Activated naive CD4-positive, alpha-beta T cell treated with Interleukin-2 at 50 U/mL for 16 hours (primary cell): ENCODE data around the gene PAK1.

Experiments
- DNase-seq: peaks from one replicate; pipeline ENCODE4 v3.0.0-alpha.2; 2020

Gene PAK1

DNA sequence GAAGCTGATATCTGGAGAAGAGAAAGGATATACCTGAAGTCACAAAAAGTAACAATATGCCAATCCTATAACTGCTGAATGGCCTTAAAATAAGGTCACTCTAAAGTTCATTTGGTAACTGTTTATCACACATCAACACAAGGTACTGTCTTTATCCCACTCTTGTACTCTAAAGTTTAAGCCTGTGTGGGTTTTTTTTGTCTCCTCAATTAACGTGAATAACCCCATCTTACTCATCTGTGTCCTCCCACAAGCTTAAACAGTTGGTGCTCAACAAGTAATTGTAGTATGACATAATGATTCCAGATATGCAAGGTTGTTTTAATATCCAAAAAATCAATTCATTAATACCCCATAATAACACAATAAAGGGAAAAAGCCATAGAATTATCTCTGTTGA is 42.1 kb downstream of the PAK1 start:
- DNase-seq: no peak

DNA sequence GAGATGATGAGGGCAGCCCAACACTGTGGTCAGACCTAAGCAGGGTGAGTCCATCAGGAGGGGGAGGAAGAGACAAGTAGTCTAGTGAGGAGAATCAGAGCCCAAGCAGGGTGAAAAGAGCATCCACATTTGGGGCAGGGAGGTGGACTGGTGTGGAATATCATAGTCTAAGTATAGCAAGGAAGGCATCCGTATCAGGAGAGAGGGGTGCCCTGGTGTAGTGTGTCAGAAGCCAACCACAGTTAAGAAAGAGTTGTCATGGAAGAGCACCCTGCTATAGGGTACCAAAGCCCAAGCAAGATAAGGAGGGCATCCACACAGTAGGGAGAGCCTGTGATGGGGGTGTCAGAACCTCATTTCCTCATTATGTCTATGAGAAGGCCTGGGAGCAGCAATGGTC is 45.3 kb downstream of the PAK1 start:
- no peak for DNase-seq

DNA sequence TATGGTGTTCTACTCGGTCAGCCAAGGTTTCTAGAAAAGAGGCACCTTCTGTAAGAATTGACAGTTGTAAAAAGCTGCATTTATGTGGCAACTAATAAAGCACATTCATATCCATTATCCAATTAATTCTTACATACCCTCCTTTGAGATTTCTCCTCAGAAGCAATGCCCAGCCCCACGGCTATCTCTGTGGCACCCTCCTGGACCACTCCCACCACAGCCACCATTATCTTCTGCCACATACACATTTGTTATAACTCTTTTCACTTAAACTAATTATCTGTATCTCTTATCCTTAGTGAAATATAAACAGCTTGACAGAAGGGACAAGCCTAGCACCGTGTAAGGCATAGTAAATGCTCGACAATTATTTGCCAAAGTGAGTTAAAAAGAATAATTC is 48.5 kb downstream of the PAK1 start:
- no peak for DNase-seq

DNA sequence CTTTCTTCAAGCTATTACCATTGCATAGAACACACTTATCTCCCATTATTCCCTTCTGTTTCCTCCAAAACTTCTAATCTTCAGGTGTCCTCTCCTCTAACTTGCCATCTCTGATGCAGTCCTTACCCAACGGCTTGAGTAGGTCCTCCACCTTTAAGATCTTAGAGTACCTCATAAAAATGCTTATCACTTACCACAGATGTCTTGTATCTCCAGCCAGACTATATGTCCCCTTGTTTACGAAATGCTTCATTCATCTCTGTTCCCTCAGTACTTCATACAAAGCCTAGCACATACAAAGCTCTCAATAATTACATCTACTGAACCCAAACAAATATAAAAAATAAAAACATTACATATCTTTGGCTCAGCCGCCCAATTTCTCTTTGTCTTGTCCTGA is 49.2 kb downstream of the PAK1 start:
- no peak for DNase-seq

DNA sequence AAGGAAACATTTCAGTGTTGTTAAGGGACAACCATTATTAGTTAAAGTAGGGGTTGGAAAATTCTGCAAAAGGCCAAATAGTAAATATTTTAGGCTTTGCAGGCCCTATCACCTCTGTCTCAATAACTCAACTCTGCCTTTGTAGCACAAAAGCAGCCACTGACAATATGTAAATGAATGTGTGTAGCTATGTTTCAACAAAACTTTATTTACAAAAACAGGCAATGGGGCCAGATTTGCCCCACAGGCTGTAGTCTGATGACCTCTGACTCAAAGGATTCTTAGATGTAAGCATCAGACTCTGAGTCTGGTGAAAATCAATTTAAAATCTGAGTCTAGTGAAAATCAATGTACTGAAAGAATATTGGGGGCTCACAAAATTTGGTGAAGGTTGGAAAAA is 50.3 kb downstream of the PAK1 start:
- no peak for DNase-seq

DNA sequence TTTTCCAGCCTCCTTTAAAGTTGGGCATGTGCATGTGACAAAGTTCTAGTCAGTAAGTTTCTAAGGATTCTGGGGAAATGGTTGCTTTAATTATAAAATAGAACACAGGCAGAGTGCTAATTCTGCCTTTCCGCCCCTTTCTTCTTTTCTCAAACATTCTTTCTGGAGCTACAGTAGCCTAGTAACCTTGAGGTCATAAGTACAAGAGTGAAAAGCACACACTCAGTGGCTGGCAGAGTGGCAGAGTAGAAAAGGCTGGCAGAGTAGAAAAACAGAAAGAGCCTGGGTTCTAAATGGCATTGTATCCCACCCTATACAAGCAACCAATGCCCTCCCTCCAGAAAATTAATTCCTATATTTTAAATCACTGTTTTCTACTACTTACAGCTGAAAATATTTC is 51.2 kb downstream of the PAK1 start:
- no peak for DNase-seq

DNA sequence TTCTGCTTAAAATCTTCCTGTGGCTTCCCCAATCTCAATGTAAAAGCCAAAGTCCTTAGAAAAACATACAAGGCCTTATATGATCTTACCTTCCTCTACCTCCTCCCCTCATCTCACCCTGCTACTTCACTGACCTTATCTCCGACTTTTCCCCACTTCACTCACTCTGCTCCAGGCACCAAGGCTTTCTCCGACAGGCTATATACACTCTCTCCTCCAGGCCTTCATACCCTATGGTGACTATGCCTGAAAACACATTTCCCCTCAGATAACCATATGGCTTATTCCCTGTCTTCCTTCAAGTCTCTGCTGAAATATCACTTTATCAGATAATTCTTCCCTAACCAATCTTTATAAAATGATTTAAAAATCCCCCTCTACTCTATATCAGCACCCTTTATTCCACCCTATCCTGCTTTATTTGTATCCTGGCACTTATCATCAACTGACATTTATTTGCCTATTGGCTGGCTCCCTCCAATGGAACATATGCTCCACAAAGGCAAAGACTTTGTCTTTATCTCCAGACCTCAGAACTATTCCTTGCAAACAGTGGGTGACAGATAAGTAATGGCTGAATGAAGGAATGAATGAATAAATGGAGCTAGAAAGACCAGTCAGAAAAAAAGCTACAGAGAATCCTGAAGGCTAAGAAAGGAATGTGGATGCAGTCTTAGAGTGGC is 52.7 kb downstream of the PAK1 start:
- no peak for DNase-seq

DNA sequence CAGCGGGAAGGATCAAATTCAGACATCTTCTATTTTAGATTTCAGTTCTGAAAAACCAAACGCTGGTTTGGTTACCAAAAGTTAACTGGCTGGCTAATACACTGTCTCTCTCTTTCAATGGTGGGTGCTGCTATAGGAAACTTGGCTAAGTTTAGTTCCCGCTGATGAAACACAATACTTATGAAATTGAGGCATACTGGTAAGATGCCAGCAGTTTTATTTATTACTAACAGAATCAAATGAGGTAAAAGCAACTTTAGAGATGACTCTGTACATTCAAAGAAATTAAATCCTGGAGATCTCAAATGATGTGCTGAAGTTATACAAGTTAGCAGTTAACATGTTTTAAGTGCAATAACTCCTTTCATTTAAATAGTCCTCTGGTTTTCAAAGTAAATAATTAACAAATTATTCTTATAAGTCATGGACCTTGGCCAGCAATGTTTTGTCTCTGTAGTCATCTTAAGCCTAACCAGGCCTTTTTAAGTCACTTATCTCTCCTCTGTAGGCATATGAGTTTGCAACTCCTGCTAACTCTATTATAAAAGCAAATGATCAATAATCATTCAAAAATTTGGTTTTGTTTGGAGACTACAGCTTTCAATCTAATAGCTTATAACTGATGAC is 54.8 kb downstream of the PAK1 start:
- DNase-seq: no peak

DNA sequence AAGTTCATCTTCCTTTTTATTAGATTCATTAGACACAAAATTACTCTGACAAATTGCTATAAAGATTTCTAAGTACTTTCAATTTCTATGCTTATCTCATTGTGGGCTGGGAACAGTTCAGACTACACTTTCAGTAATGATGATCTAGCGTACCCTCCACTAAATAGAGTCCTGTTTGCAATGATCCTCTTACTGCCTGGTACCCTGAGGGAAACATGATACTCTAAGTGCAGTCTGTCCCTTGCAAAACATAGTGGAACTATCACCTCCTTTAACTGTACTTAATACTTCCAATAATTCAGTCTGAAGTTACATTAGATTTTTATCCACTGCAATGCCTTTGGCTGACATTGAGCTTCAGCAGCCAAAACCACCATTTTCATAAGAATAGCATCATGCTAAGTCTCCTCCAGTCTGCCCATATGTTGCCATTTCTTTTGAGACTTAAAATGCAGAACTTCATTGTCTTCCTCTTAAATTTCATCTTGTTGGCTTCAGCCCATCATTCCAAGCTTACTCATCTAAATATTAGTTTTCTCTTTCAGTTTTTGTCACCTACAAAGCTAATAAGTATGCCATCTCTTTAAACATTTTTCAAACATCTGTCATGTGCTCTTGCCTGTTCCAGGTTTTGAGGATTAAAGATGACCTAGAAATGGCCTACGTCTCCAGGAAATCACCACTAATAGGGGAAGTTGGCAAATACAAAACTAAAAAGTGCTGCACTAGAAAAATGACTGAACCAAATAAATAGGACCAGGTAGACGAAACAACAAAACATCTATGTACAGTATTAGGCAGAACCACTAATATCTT is 55.5 kb downstream of the PAK1 start:
- DNase-seq: no peak

DNA sequence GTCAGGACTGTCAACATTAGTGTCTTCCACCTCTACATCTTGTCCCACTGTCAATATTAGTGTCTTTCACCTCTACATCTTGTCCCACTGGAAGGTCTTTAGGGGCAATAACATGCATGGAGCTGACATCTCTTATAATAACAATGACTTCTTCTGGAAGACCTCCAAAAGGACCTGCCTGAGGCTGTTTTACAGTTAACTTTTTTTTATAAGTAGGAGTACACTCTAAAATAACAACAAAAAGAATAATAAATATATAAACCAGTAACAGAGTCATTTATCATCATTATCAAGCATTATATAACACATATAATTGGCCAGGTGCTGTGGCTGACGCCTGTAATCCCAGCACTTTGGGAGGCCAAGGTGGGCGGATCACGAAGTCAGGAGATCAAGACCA is 57.5 kb downstream of the PAK1 start:
- DNase-seq: no peak

DNA sequence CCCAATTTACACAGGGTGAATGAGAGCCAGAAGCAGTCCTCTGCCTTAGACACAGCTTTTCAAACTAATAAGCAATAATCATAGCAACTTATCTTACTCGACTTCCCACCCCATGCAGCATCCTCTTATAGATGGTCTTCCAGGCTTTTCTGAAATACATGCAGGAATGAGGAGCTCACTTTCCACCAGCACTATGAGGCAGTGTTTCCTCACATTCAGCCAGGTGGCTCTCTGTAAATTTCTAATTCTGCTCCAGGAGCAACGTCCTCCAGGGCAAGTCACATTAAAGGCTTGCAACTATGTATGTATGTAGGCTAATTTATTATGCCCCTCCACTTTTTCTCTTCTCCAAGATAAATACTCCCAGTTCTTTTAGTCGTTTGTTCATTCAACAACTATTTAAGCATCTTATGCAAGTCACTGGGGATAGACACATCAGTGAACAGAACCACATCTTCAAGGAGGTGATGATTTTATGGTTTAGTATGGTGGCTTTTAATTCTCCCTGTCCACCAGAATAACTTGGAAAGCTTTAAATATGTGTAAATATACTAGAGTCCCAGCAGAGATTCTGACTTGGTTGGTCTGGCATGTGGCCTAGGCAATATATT is 59.9 kb downstream of the PAK1 start:
- no peak for DNase-seq

DNA sequence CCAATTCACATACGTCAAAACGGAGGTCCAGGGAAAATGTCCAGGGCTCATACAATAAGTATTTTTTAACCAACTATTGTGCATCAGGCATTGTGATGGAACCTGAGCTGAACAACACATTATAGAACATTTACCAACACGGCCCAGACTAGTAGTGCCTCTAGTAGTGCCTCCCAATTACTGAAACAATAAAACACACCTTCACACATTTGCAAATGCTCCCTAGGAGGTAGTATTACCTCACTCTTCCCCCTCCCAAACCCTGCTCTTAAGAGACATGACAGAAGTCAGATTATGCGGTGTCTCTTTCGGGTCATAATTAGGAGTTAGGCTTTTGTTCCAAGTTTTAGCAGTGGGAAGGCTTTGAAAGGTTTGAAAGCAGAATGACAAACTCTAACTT is 61.1 kb downstream of the PAK1 start:
- DNase-seq: no peak

DNA sequence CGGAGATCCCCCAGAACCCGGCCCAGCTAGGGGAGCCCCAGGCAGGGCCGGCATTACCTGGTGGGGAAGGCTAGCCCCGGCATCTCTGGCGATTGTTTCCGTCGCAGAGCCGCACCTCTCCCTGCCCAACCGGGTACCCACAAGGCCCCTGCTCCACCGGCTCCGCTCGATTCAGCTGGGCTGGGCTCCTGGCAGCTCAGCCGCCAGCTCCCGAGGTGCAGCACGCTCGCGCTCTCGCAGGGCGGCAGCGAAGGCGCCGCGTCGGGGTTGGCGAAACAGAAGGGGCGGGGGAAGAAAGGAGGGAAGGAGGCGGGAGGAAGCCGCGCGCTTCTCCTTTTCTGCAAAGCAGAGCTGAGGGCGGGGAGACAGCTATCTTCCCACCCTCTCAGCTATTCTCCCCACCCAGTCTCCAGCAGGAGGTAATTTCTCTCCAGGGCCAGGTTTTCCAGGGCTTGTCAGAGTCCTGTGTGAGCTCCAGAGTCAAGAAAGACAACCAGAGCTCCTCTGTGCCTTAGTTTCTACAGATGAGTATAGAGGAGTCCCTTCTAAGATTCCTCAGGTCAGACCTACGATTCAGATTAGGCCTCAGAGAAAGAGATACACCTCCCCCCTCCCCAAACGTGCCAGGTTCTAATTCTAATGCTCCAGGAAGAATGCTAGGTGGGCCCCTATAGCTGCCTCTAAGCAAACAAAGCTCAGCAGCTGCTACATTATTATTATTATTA is 62.0 kb downstream of the PAK1 start:
- peak; percentile 80 for DNase-seq

DNA sequence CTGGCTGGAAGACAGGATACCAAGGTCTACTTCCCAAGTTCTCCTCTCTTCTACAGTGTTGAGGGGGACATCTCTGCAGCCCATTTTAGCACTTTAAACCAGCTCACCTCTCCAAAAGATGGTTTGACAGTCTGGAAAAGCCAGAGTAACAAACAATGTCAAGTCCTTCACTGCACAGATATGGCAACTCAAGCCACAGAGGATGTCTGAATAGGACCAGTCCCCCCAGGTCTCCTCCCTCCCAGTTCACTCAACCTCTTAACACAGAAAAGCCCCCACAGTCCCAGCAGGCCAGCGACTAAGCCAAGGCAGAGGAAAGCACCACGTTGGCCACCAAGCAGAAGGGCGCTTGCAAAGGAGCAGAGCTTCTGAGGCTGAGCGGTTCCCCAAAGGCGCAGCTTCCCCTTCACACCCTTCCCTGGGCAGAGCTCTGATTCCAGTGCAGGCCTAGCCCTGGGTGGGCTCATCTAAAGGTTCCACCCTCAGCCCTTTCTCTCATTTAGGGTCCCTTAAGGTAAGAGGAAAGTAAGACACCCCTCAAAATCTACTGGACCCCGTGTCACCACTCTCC is 62.7 kb downstream of the PAK1 start:
- peak; percentile 9 for DNase-seq

DNA sequence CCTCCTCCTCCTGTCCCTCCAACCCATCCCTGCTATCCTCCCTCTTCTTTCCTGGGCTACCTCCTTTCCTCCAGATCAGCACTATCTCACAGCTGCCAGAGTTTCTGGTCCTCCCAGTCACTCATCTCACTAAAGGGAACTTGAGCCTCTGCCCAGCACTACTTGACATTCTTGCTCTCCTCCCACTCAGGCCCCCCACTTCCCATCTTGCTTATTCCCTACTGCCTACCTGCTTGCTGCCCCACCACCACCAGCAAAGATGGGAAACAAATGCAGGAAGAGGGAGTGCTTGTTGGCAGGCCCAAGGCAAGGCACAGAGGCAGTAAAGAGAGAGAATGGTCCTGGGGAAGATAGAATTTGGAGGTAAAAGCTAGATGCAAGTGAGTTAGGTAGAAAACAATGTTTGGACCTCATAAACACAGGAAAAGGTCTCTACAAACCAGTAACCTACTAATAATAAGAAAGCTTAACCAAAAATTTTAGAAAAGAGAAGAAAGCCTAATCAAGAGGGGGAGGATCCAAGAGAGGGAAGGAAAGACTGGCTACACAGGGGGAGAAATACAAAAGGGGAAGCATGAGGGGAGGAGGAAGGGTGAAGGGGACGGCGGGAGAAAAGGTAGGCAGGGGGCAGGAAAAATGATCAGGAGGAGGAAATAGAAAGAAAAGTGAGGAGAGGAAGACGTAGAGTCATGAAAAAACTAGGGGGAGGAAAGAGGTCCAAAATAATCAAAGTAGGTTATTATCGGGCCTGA is 63.6 kb downstream of the PAK1 start:
- DNase-seq: no peak

DNA sequence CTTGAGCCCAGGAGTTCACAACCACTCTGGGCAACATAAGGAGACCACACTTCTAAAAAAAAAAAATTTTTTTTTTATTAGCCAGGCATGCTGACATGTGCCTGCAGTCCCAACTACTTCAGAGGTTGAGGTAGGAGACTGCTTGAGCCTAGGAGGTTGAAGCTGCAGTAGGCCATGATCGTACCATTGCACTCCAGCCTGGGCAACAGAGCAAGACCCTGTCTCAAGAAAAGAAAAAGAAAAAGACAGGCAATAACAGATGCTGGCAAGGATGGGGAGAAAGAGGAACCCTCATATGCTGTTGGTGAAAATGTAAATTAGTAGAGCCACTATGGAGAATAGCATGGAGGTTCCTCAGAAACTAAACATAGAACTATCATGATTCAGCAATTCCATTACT is 64.8 kb downstream of the PAK1 start:
- DNase-seq: no peak

DNA sequence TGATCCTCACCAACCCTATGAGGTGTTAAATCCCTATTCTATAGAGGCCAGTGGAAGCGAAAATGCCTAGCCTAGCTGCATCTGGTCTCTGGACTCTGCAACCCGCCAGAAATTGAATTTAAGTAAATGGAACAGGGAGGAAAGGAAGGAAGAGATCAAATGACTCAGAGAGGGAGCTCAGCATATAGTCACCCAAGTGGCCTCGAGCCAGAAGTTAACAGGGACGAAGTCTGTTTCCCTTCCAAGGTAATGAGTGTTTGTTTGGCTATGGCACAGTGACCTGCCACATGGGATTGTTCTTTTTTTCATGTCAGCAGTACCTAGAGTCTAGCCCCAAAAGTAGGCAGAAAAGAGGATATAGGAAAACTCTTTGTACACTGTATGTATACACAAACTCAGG is 66.3 kb downstream of the PAK1 start:
- no peak for DNase-seq

DNA sequence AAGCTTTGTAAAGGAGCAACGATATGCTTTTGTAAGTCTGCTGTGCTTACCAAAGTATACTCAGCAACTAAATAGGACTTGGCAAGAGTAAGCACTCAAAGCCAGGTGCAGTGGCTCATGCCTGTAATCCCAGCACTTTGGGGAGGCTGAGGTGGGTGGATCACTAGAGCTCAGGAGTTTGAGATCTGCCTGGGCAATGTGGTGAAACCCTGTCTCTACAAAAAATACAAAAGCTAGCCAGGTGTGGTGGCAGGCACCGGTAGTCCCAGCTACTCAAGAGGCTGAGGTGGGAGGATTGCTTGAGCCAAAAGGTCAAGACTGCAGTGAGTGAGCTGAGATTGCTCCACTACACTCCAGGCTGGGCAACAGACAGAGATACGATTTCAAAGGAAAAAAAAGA is 67.5 kb downstream of the PAK1 start:
- no peak for DNase-seq

DNA sequence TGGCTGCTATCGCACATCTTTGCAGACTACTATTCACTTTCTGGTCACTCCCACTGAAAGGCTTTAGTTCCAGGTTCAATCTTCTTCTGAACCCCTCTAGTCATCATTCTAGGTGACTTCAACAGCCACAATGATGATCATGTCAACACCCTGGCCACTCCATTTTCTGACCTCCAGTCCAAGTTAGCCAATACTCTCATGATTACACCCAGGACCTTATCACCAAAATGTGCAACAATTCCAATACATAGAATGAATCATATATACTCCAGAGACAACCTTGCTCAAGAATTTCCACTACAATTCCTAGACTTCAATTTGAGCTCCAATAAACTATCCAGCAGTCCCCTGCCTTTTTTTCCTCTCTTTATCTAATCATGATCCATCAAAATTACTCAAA is 70.7 kb downstream of the PAK1 start:
- DNase-seq: no peak

DNA sequence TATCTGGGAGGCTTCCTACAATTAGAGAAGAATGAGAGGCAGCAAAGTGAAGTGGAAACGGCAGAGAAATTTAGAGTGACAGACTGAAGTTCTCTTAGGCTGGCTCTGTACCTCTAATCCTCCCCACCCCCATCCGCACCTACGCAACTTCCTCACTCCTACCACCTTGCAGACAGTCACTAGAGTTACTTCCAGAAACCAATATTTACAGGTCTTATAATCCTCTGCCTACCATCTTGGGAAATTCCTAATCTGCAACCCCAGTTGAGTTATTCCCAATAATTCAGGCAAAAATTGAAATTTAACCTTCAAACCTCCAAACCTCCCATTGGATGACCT is 71.7 kb downstream of the PAK1 start:
- DNase-seq: no peak

DNA sequence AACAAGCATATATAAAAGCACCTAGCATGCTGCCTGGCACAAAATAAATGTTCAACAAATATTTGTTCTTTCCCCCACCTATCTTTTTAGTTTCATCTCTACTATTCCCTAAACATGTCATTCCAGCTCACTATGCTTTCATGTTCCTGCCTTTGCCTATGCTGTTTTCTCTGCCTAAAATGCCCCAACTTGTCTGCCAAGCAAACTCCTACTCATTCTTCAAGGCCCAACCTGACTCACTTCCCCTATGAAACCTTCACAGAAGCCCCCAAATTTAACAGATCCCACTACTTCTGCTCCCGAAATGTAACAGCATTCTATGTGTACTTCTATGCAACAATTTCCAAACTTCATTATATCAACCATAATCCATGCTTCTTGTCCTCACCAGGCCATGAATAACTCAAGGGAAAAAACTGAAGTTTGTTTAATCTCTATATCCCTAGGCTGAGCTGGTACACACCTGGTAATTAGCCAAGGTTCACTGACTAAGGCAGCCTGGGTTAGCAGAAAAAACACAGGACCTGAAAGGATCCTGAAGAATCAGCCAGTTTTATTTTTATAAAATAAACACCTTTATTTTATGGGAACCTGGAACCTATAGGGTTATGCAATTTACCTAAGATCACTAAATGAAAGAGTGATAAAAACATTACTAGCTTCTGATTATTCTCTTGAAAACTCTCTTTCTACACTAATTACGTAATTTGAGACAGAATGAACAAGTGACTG is 72.2 kb downstream of the PAK1 start:
- DNase-seq: no peak
